H1 (cell line): Measurements from ENCODE around the gene MYLK. TPM values are rescaled to one million over a fixed set of nuclear protein-coding genes. Genes with fewer than 3 reads are reported as not detected.

Experiments
- BCL11A ChIP-seq, 2 experiments: IDR thresholded peaks; one replicate each; pipeline ENCODE4 v1.6.1; 2011; ENCODE audit warnings: low read depth in 2 of 2, low read length in 2 of 2, mild to moderate bottlenecking in 2 of 2
- CBX5 ChIP-seq: fragments of 300-800, 300-1000 bp; sonication (generic); IDR thresholded peaks from 2 replicates; pipeline ENCODE4 v1.7.1; 2016; ENCODE audit warnings: antibody characterized with exemption, low read length, low read depth
- JUND ChIP-seq: IDR thresholded peaks from 2 replicates; pipeline ENCODE4 v1.6.1; 2011; ENCODE audit warnings: mild to moderate bottlenecking, improper control_type of control experiment, low read length
- MAFK ChIP-seq: IDR thresholded peaks from 2 replicates; pipeline ENCODE4 v1.6.1; 2012; ENCODE audit warnings: low read depth, mild to moderate bottlenecking, improper control_type of control experiment, low read length
- PHF8 ChIP-seq: fragments of 200-600 bp; sonication (generic); conservative IDR thresholded peaks from 2 replicates; pipeline ENCODE4 v1.7.1; 2012; ENCODE audit warnings: low read depth, mild to moderate bottlenecking, inconsistent platforms, low read length, moderate library complexity
- RBBP5 ChIP-seq: IDR thresholded peaks from 2 replicates; pipeline ENCODE4 v1.7.1; 2012; ENCODE audit warnings: low read depth, mild to moderate bottlenecking, inconsistent platforms, low read length, moderate library complexity, borderline replicate concordance
- TCF12 ChIP-seq: IDR thresholded peaks from 2 replicates; pipeline ENCODE4 v1.6.1; 2011; ENCODE audit warnings: low read depth, mild to moderate bottlenecking, low read length
- polyA plus RNA-seq, 7 experiments: library from polyadenylated mRNA; depleted of rRNA in 3 of 7; stranded (reverse) in 5 of 7; unstranded in 2 of 7; fragments of >200 nt in 5 of 7; fragments of 200-250 nt in 2 of 7; gene quantifications; 1 replicate in 5 of 7; 2 replicates in 1 of 7; 4 replicates in 1 of 7; pipeline versions ENCODE4 v1.2.1 to v1.2.3, GENCODE V29; 2011 to 2013; ENCODE audit warnings: missing spikeins in 2 of 7, mixed read lengths in 2 of 7
- total RNA-seq: library from RNA; stranded (reverse); fragmentation: NEBNext Ultra II Directional; extraction: Animal tissue kit (Norgen Biotek cat#: 25700); gene quantifications from 2 replicates; pipeline ENCODE4 v1.2.1, GENCODE V29; 2021

MYLK gene
- total and polyA plus RNA-seq, 2 of the 8 experiments (the other 6 are each of a cell fraction or from before 2014, with no cell fraction given): 11.6 to 21.3 TPM

- TF ChIP-seq JUND (no peak), RBBP5 (no peak), BCL11A (IDR thresholded peaks at IDR 0.05; ENCODE audit: low read depth in 2 of 2, low read length in 2 of 2) (no peak), PHF8 (no peak), CBX5 (no peak), MAFK (no peak), TCF12 (no peak)
- TF ChIP-seq, all 59 proteins: peak for 0
Measured at GRCh38 chr3:123869165-123869564, 15.0 kb downstream of the MYLK start (continued).
